GM18507 (cell line): ENCODE measurements around the gene TMOD1.
"Not testable (repeated sequence)": the region's sequence is repeated elsewhere in the genome, so short reads cannot be mapped to it uniquely, and the experiment has no call there.

Source experiments
- DNase-seq: peaks from one replicate; pipeline ENCODE4 v3.0.0; 2011; ENCODE audit warnings: low read depth; ENCODE audit not compliant: insufficient read length; ENCODE audit errors: extremely low spot score
- FAIRE-seq: peaks from 2 replicates; lab custom pipeline; 2011; peaks lifted over from hg19 to GRCh38; lab: Jason Lieb, UNC

The TMOD1 gene

GRCh38 chr9:97497558-97498375, 3.7 kb upstream of the TMOD1 start:
- DNase-seq, FAIRE-seq: not testable (repeated sequence)

GRCh38 chr9:97498846-97499245, 2.6 kb upstream of the TMOD1 start:
- not testable (repeated sequence) for FAIRE-seq, DNase-seq

DNA sequence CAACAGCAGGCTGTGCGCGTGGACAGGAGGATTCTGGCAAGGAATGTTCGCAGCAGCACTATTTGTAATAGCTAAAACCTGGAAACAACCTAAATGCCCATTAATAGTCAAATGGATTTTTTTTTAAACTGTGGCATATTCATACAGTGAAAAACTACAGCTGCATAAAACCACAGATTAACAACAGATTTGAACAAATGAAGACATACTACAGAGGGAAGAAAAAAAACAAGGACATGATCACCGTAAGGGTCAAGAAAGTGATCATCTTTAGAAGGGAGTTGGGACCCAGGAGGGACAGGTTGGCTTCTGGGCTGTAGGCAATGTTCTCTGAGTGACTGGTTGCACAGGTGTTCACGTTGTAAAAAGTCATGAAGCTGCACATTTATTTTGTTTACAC, 1.2 kb upstream of the TMOD1 start:
- no peak for DNase-seq
- no peak for FAIRE-seq

DNA sequence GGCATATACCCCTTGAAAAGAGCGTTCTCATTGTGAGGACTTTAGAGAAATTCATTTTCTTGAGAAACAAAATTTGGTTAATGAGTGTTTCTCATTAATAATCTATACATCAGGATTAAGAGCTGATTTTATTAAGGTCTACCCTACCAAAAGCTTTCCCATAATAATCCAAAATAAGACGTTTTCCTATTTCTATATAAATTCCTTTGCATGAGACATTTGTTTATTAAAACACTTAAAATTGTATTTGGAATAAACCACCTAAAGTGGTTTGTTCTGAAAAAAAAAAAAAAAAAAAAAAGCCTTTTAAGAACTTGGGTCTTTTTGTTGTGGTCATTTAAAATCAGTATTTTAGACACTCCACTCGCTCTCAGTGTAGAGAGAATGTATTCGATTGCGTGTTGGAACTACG, 695 bp upstream of the TMOD1 start:
- no peak for DNase-seq
- no peak for FAIRE-seq

DNA sequence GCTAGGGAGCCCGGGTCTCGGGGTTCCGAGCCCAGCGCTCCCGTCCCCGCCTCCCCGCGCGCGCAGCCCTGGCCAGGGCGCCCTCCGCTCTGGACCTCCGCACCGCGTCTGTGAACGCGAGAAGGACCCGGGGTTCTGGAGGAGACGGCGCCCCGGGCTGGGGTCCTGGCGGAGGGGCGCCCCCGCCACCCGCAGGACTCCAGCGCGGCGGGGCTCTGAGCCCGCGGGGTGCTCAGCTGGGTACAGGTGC, 431 bp downstream of the TMOD1 start:
- FAIRE-seq: no peak
- DNase-seq: no peak

DNA sequence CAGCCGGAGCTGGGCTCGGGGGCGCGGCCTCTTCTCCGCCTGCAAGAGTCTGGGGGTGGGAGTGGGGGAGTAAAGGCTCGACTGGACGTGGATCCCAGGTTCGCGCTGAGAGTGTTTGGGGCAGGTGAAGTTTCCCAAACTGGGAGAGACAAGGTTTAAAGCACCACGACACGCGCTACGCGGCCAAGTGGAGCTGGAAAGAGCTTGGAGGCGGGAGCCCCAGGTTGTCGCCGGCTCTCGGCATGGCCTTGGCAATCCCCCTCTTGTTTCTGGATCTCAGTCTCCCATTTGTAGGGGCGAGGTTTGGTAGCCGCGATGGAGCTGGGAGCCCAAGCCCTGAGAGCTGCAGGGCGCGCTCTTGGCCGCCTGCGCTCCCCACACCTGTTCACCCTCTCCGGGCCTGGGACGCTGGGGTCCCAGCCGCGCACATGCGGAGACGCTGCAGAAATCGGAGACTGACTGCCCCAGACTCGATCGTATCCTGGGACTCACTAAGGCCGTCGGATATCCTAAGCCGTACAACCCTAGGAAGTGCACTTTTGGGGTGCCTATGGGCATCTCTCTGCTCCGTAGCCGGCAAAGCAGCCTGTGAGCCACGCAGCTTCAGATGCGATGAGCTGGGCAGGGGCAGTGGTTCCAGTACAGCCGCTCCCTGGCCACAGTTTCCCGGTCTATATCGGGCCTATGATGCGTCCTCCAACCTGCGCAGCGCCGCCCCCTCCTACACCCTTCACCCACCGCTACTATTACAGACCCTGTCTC, 937 bp downstream of the TMOD1 start:
- no peak for DNase-seq
- FAIRE-seq: no peak

- FAIRE-seq (no peak), DNase-seq (no peak)
Observed at GRCh38 chr9:97502984-97503861, 1.8 kb downstream of the TMOD1 start.

GRCh38 chr9:97503862-97504210, 2.4 kb downstream of the TMOD1 start:
- FAIRE-seq (no peak), DNase-seq (no peak)

GRCh38 chr9:97504381-97505216, 3.1 kb downstream of the TMOD1 start:
- FAIRE-seq (no peak), DNase-seq (no peak)

DNA sequence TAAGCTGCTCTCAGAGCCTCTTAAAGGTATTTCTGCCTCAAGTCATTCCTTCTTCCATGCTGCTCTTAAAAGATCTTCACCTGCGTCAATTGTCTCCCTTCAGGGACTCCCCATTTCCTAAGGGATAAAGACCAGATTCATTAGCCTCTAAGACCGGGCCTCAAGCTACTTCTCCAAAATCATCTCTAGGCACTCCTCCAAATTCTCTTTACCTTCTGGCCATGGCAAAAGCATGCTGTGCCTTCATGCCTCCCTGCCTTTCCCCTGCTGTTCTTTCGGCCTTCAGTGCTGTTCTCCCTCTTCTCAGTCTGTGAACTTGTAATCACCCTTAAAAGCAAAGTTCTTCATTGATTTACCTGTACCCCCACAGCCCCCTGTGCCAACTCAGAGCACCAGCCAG, 4.4 kb downstream of the TMOD1 start:
- DNase-seq (no peak), FAIRE-seq (no peak)

DNA sequence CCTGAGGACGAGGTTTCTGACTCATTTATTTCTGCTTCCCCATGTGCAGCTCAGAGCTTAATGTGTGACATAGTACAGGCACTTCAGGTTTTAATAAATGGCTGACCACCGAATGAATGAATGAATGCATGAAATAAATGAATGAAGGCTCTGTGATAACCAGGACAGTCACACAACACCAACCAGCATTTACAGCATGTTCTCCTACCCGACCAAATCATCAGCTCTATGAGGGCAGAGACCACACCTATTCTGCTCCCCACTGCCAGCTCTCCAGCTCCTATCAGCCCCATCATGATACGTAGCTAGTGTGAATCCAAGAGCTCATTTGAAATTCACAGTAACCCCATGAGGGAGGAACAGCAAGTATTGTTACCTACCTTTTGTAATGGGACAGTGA, 4.8 kb downstream of the TMOD1 start:
- DNase-seq (no peak), FAIRE-seq (no peak)

- no peak for FAIRE-seq
Observed at GRCh38 chr9:97506787-97507186, 5.3 kb downstream of the TMOD1 start.

DNA sequence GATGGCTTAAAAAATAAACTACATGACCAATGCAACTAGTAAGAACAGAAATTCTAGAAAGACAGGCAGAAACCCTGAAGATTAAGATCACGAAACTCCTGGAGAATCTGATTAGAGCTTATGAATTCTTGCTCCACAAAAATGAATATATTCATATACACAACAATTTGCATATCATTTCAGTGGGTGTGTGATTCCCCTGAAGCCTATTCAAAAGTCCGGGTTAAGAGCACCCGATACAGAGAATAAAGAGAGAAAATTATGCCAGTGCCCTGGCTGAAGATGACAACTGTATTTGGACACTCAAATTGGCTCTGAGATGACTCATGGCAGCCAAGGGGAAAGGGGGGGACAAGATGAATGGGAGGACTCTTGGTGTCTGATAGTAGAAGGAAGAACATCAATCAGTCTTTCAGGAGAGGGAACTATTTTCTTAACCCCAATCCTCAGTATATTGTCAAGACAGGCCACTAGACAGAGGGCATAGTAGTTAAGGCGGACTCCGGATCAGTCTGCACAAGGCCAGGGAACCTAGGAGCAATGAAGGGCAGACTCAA, 6.0 kb downstream of the TMOD1 start:
- DNase-seq: no peak
- FAIRE-seq: no peak

More at GRCh38 chr9:97506787-97507186, 5.3 kb downstream of the TMOD1 start:
- DNase-seq: no peak

DNA sequence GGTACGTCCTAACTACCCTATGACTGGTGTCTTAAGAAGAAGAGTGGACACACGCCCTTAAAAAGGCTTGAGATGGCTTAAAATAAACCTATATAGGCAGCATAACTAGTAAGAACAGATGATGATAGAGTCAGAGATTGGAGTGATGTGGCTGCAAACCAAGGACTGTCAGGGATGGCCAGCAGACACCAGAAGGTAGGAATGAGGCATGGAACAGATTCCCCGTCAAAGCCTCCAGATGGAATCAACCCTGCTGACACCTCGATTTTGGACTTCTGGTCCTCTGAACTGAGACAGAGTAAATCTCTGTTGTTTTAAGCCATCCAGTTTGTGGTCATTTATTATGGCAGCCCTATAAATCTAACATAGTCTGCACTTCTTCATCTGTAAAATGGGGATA, 7.4 kb downstream of the TMOD1 start:
- FAIRE-seq: no peak
- no peak for DNase-seq

DNA sequence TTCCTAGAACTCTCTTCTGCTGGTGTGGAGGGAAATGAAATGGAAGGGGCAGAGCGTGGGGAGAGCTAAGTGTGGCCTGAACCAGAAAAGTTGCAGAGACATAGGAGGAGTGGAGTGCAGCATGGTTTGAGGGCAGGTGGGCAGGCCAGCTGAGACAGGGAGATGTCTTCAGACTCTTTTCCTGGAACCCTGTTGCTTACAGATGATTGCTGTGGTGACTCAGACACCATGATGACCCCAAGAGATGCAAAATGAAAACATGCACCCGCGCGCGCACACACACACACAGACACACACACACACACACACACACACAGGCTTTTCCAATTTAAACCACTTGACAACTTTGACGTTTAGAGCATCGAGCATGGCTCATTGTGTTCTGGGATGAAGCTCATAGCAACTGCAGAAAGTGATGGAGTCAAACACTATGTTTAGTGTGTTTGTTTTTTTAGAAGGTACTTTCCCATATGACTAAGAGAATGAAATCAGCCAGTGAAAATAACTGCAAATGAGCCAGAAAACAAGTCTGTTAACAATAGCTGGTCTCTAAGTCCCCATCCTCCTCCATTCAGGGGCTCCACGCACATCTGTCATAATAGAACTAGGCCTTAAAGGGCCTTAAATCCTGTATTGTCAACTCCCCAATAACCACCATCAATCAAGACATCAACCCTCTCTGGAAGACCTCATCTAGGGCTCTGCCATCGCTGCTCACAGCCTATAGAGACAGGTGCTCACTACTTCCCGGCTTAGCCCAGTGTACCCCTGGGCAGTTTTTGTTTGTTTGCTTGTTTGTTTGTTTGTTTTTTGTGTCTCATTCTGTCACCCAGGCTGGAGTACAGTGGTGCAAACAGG, 9.6 kb downstream of the TMOD1 start:
- DNase-seq (no peak), FAIRE-seq (no peak)

DNA sequence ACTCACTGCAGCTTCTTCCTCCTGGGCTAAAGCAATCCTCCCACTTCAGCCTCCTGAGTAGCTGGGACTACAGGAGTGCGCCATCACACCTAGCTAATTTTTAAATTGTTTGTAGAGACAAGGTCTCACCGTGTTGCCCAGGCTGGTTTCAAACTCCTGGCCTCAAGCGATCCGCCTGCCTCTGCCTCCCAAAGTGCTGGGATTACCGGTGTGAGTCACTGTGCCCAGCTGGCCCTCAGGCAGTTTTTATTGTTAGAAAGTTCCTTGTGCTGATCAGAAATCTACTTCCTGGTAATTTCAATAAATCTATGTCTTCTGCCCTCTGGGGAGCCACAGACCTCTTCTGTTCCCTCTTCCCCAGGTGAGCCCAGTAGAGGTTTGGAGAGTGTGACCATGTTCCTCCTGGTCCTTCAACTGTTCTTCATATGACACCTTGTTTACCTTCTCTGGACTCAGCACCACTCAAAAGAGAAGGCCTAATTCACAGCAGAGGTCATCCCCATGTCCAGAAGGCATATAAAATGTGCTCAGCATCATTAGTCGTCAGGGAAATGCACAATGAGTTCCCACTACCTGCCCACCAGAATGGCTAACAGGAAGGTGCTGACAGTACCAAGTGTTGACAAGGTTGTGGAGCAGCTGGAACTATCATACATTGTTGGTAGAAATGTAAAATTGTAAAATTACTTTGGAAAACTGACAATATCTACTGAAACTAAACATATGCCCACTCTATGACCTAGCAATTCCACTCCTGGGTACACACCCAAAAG, 10.4 kb downstream of the TMOD1 start:
- FAIRE-seq: no peak
- DNase-seq: no peak

DNA sequence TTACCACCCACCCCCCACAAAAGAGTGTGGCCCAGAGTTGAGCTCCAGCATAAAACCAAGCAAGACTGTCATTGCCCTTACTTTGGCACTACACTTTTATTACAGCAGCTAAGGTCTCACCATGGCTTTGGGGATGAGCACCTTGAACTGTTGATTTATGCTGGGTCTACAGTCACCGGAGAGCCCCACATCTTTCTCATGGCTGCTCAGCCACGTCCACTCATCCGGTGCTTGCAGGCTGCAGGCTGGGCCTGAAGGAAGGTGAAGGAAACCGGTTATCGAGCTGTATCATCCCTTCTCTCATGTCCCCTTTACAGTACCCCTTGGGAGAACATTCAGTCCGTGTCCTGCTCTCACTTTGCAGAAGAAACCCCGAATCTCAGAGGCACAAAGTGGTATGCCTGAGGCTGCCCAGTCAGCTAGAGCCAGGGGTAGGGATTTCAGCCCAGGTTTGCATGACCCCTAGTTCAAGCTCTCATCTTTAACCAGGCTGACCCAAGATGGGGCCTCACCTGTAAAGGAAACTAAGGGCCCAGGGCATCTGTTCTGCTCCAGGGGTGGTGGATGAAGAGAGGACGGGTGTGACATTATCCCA, 11.6 kb downstream of the TMOD1 start:
- no peak for DNase-seq
- no peak for FAIRE-seq
